ENCODE results near the gene C20orf202. TPM values are rescaled to one million over a fixed set of nuclear protein-coding genes. Genes with fewer than 3 reads are reported as not detected.

Gene C20orf202
- total RNA-seq, 4 donors from 2014 or later: 0.17 to 0.52 TPM; not detected in 2

DNA sequence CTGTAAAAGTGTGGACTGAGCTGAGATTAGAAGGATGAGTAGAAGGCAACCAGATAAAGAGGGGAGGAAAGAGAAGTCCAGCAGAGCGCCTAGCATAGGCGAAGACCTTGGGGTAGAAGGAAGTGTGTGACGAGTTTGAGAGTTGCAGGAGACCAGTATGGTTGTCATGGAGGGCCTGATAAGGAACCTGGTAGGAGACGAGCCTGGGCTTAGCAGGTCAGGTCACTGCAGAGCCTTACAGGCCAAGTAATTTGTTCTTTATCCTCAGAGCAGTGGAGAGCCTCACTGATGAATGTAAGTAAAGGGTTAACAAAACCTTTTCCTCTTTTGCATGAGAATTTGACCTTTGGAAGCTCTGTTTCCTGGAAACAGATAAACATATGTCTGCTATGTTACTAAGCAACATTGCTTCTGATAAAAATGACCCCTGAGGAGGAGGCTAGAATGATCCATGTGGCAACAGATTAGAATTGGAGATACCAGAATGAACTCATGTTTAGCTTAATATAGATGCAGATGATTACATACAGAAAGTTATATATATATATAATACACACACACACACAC, 15.6 kb upstream of the C20orf202 start:
- DNase-seq (ENCODE audit: extremely low spot score): no peak
- no peak for TF ChIP-seq POLR2AphosphoS5 (IDR thresholded peaks at IDR 0.05)
- no peak for TF ChIP-seq EP300 (IDR thresholded peaks at IDR 0.05)
- no peak for TF ChIP-seq POLR2A (IDR thresholded peaks at IDR 0.05; ENCODE audit: low read depth)
- TF ChIP-seq, protein P1, sequence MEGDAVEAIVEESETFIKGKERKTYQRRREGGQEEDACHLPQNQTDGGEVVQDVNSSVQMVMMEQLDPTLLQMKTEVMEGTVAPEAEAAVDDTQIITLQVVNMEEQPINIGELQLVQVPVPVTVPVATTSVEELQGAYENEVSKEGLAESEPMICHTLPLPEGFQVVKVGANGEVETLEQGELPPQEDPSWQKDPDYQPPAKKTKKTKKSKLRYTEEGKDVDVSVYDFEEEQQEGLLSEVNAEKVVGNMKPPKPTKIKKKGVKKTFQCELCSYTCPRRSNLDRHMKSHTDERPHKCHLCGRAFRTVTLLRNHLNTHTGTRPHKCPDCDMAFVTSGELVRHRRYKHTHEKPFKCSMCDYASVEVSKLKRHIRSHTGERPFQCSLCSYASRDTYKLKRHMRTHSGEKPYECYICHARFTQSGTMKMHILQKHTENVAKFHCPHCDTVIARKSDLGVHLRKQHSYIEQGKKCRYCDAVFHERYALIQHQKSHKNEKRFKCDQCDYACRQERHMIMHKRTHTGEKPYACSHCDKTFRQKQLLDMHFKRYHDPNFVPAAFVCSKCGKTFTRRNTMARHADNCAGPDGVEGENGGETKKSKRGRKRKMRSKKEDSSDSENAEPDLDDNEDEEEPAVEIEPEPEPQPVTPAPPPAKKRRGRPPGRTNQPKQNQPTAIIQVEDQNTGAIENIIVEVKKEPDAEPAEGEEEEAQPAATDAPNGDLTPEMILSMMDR (IDR thresholded peaks at IDR 0.05): no peak
- 62% methylated on average over 4 of the region's 4 CpGs for WGBS
- Histone ChIP-seq H3K36me3 (no peaks in the 10 kb centered on the region), H3K4me1 (peaks cover 12 to 20% (median 19%) of the 10 kb centered on the region in 4 donors), H3K27me3 (peaks cover 0 to 57% (median 20%) of the 10 kb centered on the region in 4 donors), H3K4me3 (no peak overlapping the region), H3K9me3 (no peaks in the 10 kb centered on the region), H3K27ac (replicated peaks in 1 of 4) (no peak overlapping the region)
- intact Hi-C loops (cut with DNase I): no loop called here

DNA sequence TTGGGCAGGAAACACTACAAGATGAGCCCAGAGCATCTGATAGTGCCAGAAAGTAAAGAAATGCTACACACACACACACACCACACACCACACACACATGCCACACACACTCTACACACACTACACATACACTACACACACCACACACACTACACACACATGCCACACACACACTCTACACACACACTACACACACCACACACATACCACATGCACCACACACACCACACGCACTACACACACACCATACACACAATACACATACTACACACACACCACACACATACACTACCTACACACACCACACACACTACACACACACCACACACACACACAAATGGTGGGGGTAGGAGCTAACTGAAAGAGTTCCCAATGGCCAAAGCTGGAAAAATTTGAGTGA, 14.9 kb upstream of the C20orf202 start:
- H3K9me3 ChIP-seq: no peaks in the 10 kb centered on the region
- no peak for DNase-seq (ENCODE audit: extremely low spot score)
- no peak for TF ChIP-seq POLR2AphosphoS5 (IDR thresholded peaks at IDR 0.05)
- TF ChIP-seq EP300 (IDR thresholded peaks at IDR 0.05): no peak
- TF ChIP-seq, protein P1 (IDR thresholded peaks at IDR 0.05): no peak
- no peak for TF ChIP-seq POLR2A (IDR thresholded peaks at IDR 0.05; ENCODE audit: low read depth)
- H3K27me3 ChIP-seq: peaks cover 0 to 57% (median 20%) of the 10 kb centered on the region in 4 donors
- H3K36me3 ChIP-seq: no peaks in the 10 kb centered on the region
- 96% methylated on average over 1 of the region's 1 CpG for WGBS
- H3K27ac ChIP-seq (replicated peaks in 1 of 4): no peak overlapping the region
- intact Hi-C loops (cut with DNase I): no loop called here
- H3K4me3 ChIP-seq: no peak overlapping the region
- H3K4me1 ChIP-seq: peaks cover 12 to 20% (median 19%) of the 10 kb centered on the region in 4 donors

DNA sequence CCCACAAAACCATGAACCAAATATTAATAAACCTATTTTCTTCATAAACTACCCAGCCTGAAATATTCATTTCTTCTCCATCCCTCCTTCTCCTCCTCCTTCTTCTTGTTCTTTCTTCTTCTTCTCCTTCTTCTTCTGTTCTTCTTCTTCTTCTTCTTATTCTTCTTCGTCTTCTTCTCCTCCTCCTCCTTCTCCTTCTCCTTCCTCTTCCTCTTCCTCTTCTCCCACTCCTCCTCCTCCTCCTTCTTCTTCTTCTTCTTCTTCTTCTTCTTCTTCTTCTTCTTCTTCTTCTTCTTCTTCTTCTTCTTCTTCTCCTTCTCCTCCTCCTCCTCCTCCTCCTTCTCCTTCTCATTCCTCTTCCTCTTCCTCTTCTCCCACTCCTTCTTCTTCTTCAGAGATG, 13.4 kb upstream of the C20orf202 start:
- H3K4me1 ChIP-seq: peaks cover 8 to 16% (median 13%) of the 10 kb centered on the region in 4 donors
- no peak overlapping the region for H3K4me3 ChIP-seq
- H3K9me3 ChIP-seq: no peaks in the 10 kb centered on the region
- intact Hi-C loops (cut with DNase I): no loop called here
- H3K27ac ChIP-seq (replicated peaks in 1 of 4): no peak overlapping the region
- 72% methylated on average over 1 of the region's 1 CpG for WGBS
- H3K36me3 ChIP-seq: no peaks in the 10 kb centered on the region
- no peak for DNase-seq (ENCODE audit: extremely low spot score)
- peaks cover 0 to 42% (median 14%) of the 10 kb centered on the region in 4 donors for H3K27me3 ChIP-seq
- TF ChIP-seq POLR2AphosphoS5 (IDR thresholded peaks at IDR 0.05) (no peak), EP300 (IDR thresholded peaks at IDR 0.05) (no peak), POLR2A (IDR thresholded peaks at IDR 0.05; ENCODE audit: low read depth) (no peak)
- TF ChIP-seq, protein P1 (IDR thresholded peaks at IDR 0.05): no peak

DNA sequence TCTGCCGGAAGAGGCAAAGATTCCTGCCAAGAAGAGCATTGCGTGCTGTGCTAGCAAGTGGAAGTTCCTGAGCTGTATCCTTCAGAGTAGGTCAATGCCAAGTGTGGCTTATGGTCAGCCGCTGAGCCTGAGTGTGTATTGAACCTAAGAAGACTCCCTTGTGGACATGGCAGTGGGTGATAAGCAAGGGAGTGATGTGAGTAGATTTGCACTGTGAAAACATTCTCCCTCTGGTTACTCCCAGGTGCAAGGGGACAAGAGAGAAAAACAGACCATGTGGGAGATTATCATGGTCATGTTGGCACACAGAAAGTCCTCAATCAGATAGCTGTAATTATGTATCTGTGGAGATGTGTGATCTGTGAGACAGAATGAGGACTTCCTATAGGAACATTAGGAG, 12.4 kb upstream of the C20orf202 start:
- Histone ChIP-seq H3K27ac (replicated peaks in 1 of 4) (no peak overlapping the region), H3K4me3 (no peak overlapping the region), H3K9me3 (no peaks in the 10 kb centered on the region), H3K36me3 (no peaks in the 10 kb centered on the region), H3K4me1 (peaks cover 2 to 6% (median 4%) of the 10 kb centered on the region in 4 donors), H3K27me3 (peaks cover 0 to 32% (median 5%) of the 10 kb centered on the region in 4 donors)
- WGBS: 78% methylated on average over 3 of the region's 3 CpGs
- DNase-seq (ENCODE audit: extremely low spot score): no peak
- intact Hi-C loops (cut with DNase I): no loop called here
- no peak for TF ChIP-seq POLR2A (IDR thresholded peaks at IDR 0.05; ENCODE audit: low read depth)
- TF ChIP-seq EP300 (IDR thresholded peaks at IDR 0.05): no peak
- no peak for TF ChIP-seq POLR2AphosphoS5 (IDR thresholded peaks at IDR 0.05)
- TF ChIP-seq, protein P1 (IDR thresholded peaks at IDR 0.05): no peak

DNA sequence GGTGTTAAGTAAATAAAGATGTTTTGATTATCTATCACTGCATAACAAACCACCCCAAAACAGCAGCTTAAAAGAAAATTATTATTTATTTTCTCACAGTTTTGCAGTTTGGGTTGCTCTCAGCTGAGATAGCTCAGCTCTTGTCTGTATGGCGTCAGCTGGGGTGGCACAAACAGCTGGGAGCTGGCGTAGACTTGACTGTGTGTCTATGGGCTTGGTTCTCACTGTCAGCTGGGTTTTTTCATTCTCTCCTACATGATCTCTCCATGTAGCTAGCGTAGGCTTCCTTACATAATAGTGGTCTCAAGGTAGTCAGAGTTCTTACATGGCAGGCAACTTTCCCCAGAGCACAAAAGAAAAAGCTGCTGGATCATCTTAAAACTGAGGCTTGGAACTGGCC, 12.0 kb upstream of the C20orf202 start:
- no peak for DNase-seq (ENCODE audit: extremely low spot score)
- intact Hi-C loops (cut with DNase I): no loop called here
- H3K4me1 ChIP-seq: peaks cover 0 to 4% (median 1%) of the 10 kb centered on the region in 4 donors
- 58% methylated on average over 3 of the region's 3 CpGs for WGBS
- H3K36me3 ChIP-seq: no peaks in the 10 kb centered on the region
- peaks cover 0 to 27% (median 2%) of the 10 kb centered on the region in 4 donors for H3K27me3 ChIP-seq
- no peaks in the 10 kb centered on the region for H3K9me3 ChIP-seq
- H3K4me3 ChIP-seq: no peak overlapping the region
- no peak overlapping the region for H3K27ac ChIP-seq (replicated peaks in 1 of 4)
- TF ChIP-seq POLR2AphosphoS5 (IDR thresholded peaks at IDR 0.05) (no peak), EP300 (IDR thresholded peaks at IDR 0.05) (no peak), POLR2A (IDR thresholded peaks at IDR 0.05; ENCODE audit: low read depth) (no peak)
- TF ChIP-seq, protein P1 (IDR thresholded peaks at IDR 0.05): no peak

Measured in esophagus muscularis mucosa (tissue), 4 donors.